Fibroblast of lung (primary cell): ENCODE results near the gene DUSP1.

ENCODE experiments used
- EZH2 ChIP-seq: IDR thresholded peaks from 2 replicates; pipeline ENCODE4 v1.5.1; 2012; ENCODE audit warnings: low read length, control low read depth, mild to moderate bottlenecking; ENCODE audit errors: missing control alignments
- TF ChIP-seq, protein P1 (sequence below), 2 donors: IDR thresholded peaks in 1 of 2; conservative IDR thresholded peaks in 1 of 2; 1 replicate in 1 of 2; 2 replicates in 1 of 2; pipeline ENCODE4 v1.5.1; 2011 to 2012; ENCODE audit warnings: low read length in 2 of 2, control low read depth in 1 of 2, inconsistent platforms in 1 of 2, low read depth in 1 of 2, mild to moderate bottlenecking in 1 of 2

DNA sequence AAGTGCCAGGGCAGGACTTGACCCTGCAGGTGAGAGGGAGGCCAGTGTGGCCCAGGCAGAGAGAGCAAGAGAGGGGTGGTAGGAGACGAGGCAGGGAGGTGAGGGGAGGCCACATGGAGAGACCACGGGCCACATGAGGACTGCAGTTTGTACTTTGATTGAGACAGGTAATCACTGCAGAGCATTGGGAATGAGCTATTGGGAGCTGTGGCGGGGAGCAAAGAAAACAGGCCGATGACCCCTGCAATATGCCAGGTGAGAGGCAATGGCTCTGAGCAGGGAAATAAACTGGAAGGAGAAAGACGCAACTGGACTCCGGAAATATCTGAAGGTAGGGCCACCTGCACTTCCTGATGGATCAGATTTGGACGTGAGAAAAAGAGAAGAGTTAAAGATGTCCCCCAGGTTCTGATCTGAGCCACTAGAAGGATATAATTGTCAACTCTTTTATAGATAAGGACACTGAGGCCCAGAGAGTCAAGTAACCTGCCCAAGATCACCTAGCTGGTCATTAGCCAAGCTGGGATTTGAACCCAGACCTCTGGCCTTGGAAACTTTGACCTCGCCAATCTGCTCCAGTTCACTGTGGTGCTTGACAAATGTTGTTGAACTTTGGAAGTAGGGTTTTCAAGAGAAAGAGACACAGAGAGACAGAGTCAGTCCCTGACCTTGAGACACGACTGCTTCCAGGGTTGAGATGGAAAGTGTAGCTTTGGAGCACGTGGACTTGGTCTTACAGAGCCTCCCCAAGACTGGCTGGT, 42.3 kb downstream of the DUSP1 start:
- TF ChIP-seq, protein P1, sequence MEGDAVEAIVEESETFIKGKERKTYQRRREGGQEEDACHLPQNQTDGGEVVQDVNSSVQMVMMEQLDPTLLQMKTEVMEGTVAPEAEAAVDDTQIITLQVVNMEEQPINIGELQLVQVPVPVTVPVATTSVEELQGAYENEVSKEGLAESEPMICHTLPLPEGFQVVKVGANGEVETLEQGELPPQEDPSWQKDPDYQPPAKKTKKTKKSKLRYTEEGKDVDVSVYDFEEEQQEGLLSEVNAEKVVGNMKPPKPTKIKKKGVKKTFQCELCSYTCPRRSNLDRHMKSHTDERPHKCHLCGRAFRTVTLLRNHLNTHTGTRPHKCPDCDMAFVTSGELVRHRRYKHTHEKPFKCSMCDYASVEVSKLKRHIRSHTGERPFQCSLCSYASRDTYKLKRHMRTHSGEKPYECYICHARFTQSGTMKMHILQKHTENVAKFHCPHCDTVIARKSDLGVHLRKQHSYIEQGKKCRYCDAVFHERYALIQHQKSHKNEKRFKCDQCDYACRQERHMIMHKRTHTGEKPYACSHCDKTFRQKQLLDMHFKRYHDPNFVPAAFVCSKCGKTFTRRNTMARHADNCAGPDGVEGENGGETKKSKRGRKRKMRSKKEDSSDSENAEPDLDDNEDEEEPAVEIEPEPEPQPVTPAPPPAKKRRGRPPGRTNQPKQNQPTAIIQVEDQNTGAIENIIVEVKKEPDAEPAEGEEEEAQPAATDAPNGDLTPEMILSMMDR (conservative IDR thresholded peaks at IDR 0.05 in 1 of 2, IDR thresholded peaks at IDR 0.05 in 1 of 2; ENCODE audit: low read depth in 1 of 2, low read length in 2 of 2) = no peak
- no peak for TF ChIP-seq EZH2
